Naive B cell (primary cell): ENCODE measurements around the gene TXNL1. TPM values are rescaled to one million over a fixed set of nuclear protein-coding genes. Genes with fewer than 3 reads are reported as not detected.

Experiments used
- ATAC-seq, 2 donors: fragments of 150-1000 bp; cut with Tn5 transposase; 2 replicates each; pipeline ENCODE4 v1.10.0; 2021; ENCODE audit warnings: low read depth in 2 of 2, mild to moderate bottlenecking in 2 of 2, moderate library complexity in 2 of 2
- DNase-seq: peaks from one replicate; pipeline ENCODE4 v3.0.0; 2022
- H3K27ac Mint-ChIP-seq, 6 donors: one replicate each; pipeline ENCODE4 v1.8.0; 2020 to 2022; ENCODE audit warnings: mild to moderate bottlenecking in 6 of 6, mixed read lengths in 6 of 6, moderate library complexity in 5 of 6, inconsistent platforms in 2 of 6
- H3K27me3 Mint-ChIP-seq, 3 donors: one replicate each; pipeline ENCODE4 v1.8.0; 2021 to 2022; ENCODE audit warnings: mixed read lengths in 3 of 3, mild to moderate bottlenecking in 1 of 3
- H3K36me3 Mint-ChIP-seq, 2 donors: one replicate each; pipeline ENCODE4 v1.8.0; 2020 to 2022; ENCODE audit warnings: mixed read lengths in 2 of 2, inconsistent platforms in 1 of 2, mild to moderate bottlenecking in 1 of 2
- H3K4me1 Mint-ChIP-seq, 3 donors: one replicate each; pipeline ENCODE4 v1.8.0; 2020 to 2022; ENCODE audit warnings: mixed read lengths in 3 of 3, inconsistent platforms in 1 of 3, mild to moderate bottlenecking in 1 of 3, moderate library complexity in 1 of 3
- H3K4me3 Mint-ChIP-seq, 8 donors: one replicate each; pipeline ENCODE4 v1.8.0; 2020 to 2022; ENCODE audit warnings: mild to moderate bottlenecking in 8 of 8, mixed read lengths in 8 of 8, moderate library complexity in 8 of 8, inconsistent platforms in 2 of 8
- H3K9me3 Mint-ChIP-seq, 7 donors: one replicate each; pipeline ENCODE4 v1.8.0; 2020 to 2022; ENCODE audit warnings: mixed read lengths in 7 of 7, mild to moderate bottlenecking in 5 of 7, inconsistent platforms in 2 of 7, moderate library complexity in 1 of 7
- polyA plus RNA-seq, 6 donors: library from polyadenylated mRNA; unstranded; fragments of 300-500 nt; fragmentation: Illumina TruSeq; gene quantifications; one replicate each; pipeline ENCODE4 v1.2.3, GENCODE V29; 2021; ENCODE audit warnings: low read depth in 6 of 6

Gene TXNL1
- 10 to 100 TPM; 47.8 to 75.9 (median 63.1) TPM for polyA plus RNA-seq

DNA sequence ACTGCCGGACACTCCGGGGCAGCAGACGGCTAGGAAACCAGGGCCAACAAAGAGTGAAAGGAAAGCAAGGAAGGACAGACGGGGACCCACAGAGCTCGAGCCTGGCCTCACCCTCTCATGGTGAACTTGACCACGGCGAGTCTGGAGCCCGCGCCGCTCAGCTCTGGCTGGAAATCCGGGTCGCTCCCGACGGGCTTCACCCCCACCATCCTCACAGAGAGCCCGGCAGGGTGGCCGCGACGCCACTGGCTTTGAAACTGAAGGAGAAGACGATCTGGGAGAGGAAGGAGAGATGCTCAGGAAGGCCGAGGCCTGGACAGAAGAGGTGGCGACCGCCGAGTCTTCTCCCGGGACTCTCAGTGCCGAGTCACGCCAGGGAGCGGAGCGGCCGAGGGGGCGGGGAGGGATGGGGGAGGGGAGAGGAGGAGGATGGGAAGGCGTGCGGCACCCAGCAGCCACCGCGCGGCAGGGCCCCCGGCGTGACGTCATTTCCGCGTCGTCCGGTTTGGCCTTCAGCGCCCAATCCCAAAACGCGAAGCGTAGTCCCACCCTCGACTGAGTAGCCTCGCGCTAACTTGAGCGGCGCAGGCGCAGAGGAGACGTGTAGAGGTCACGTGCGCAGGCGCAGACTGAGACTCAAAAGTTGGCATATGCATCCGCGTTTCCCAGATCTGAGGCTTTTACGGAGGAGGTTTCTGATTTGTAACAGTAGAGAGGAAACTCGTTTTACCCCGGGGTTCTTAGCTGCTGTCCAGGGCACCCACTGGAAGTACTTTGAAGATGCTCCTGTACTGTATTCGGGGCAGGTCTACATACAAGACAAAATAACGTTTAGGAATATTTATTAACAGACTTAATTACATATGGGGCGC, at the start of gene TXNL1:
TXNL1 (minus strand) TSS at position 361 of the 872 bp plus-strand sequence; CDS start at position 209, 152 bp downstream.
- peaks cover 10 to 14% of the 10 kb centered on the region in 2 donors for H3K36me3 Mint-ChIP-seq
- H3K27ac Mint-ChIP-seq = peak within 1 kb of the TSS; percentile 99 to 100 (median 99)
- no peaks in the 10 kb centered on the region for H3K27me3 Mint-ChIP-seq
- DNase-seq (peak; percentile 96), ATAC-seq (peak; percentile 97)
- peak within 1 kb of the TSS; percentile 92 to 100 (median 99) for H3K4me3 Mint-ChIP-seq
- H3K4me1 Mint-ChIP-seq = peaks cover 34 to 46% (median 46%) of the 10 kb centered on the region in 3 donors
- peaks cover 0 to 3% (median 1%) of the 10 kb centered on the region in 7 donors for H3K9me3 Mint-ChIP-seq

GRCh38 chr18:56684277-56684676, 45.9 kb upstream of the TXNL1 start:
- Mint-ChIP-seq H3K36me3 (peaks cover 7 to 11% of the 10 kb centered on the region in 2 donors), H3K4me1 (no peaks in the 10 kb centered on the region), H3K27me3 (no peaks in the 10 kb centered on the region), H3K4me3 (no peak overlapping the region), H3K27ac (no peak overlapping the region), H3K9me3 (no peaks in the 10 kb centered on the region)
- DNase-seq (no peak), ATAC-seq (no peak)

GRCh38 chr18:56678836-56679565, 40.6 kb upstream of the TXNL1 start:
- peaks cover 12 to 28% of the 10 kb centered on the region in 2 donors for H3K36me3 Mint-ChIP-seq
- H3K4me3 Mint-ChIP-seq = no peak overlapping the region
- H3K4me1 Mint-ChIP-seq = peaks cover 0 to 15% (median 0%) of the 10 kb centered on the region in 3 donors
- no peak overlapping the region for H3K27ac Mint-ChIP-seq
- H3K27me3 Mint-ChIP-seq = no peaks in the 10 kb centered on the region
- no peak for ATAC-seq
- no peak for DNase-seq
- H3K9me3 Mint-ChIP-seq = peaks cover 0 to 6% (median 3%) of the 10 kb centered on the region in 7 donors

- no peaks in the 10 kb centered on the region for H3K27me3 Mint-ChIP-seq
- no peak for ATAC-seq
- H3K9me3 Mint-ChIP-seq = peaks cover 0 to 6% (median 3%) of the 10 kb centered on the region in 7 donors
- H3K27ac Mint-ChIP-seq = peak overlapping the region in 1 of 6 donors; percentile 40
- H3K4me3 Mint-ChIP-seq = no peak overlapping the region
- peaks cover 0 to 16% (median under 1%) of the 10 kb centered on the region in 3 donors for H3K4me1 Mint-ChIP-seq
- DNase-seq = no peak
- H3K36me3 Mint-ChIP-seq = peaks cover 12 to 33% of the 10 kb centered on the region in 2 donors
Observed at GRCh38 chr18:56676639-56677038, 38.2 kb upstream of the TXNL1 start.

DNA sequence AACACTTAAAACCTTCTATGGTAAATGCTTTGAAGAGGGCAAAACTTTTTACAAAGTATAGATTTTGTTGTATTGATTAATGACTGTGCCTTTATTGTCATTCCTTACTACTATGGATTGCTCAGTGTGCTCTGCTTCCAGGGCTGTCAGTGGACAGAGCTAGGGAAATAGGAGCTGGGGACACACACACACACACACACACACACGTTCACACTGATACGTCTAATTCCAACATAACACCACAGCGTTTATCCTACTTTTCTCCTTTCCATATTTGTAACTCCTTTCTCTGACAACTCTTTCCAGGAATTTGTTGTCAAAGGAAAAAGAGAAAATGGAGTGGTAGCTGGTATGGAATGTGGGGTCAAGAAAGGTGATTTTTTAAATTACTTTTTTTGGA, 34.6 kb upstream of the TXNL1 start:
- H3K4me3 Mint-ChIP-seq = no peak overlapping the region
- no peak overlapping the region for H3K27ac Mint-ChIP-seq
- peaks cover 8 to 30% (median 14%) of the 10 kb centered on the region in 3 donors for H3K4me1 Mint-ChIP-seq
- H3K36me3 Mint-ChIP-seq = peaks cover 7 to 30% of the 10 kb centered on the region in 2 donors
- ATAC-seq = no peak
- H3K27me3 Mint-ChIP-seq = no peaks in the 10 kb centered on the region
- H3K9me3 Mint-ChIP-seq = peaks cover 0 to 6% (median 3%) of the 10 kb centered on the region in 7 donors
- no peak for DNase-seq

- peaks cover 12 to 30% (median 14%) of the 10 kb centered on the region in 3 donors for H3K4me1 Mint-ChIP-seq
- H3K36me3 Mint-ChIP-seq = peaks cover 1 to 24% of the 10 kb centered on the region in 2 donors
- H3K27me3 Mint-ChIP-seq = no peaks in the 10 kb centered on the region
- peaks cover 0 to under 1% (median 0%) of the 10 kb centered on the region in 7 donors for H3K9me3 Mint-ChIP-seq
- H3K4me3 Mint-ChIP-seq = no peak overlapping the region
- ATAC-seq = no peak
- no peak for DNase-seq
- no peak overlapping the region for H3K27ac Mint-ChIP-seq
Observed at GRCh38 chr18:56672391-56672790, 34.0 kb upstream of the TXNL1 start.

GRCh38 chr18:56662902-56663301, 24.5 kb upstream of the TXNL1 start:
- Mint-ChIP-seq H3K36me3 (peaks cover 8 to 13% of the 10 kb centered on the region in 2 donors), H3K4me1 (peaks cover 6 to 34% (median 19%) of the 10 kb centered on the region in 3 donors), H3K9me3 (no peaks in the 10 kb centered on the region), H3K4me3 (no peak overlapping the region), H3K27ac (peak overlapping the region in 1 of 6 donors; percentile 18), H3K27me3 (no peaks in the 10 kb centered on the region)
- DNase-seq = no peak
- no peak for ATAC-seq

GRCh38 chr18:56662502-56662901, 24.1 kb upstream of the TXNL1 start:
- Mint-ChIP-seq H3K9me3 (no peaks in the 10 kb centered on the region), H3K36me3 (peaks cover 8 to 13% of the 10 kb centered on the region in 2 donors), H3K4me1 (peaks cover 6 to 31% (median 19%) of the 10 kb centered on the region in 3 donors), H3K27ac (peak overlapping the region in 1 of 6 donors; percentile 18), H3K27me3 (no peaks in the 10 kb centered on the region), H3K4me3 (no peak overlapping the region)
- no peak for ATAC-seq
- no peak for DNase-seq

- H3K36me3 Mint-ChIP-seq = peaks cover 6 to 13% of the 10 kb centered on the region in 2 donors
- no peak overlapping the region for H3K27ac Mint-ChIP-seq
- H3K4me1 Mint-ChIP-seq = peaks cover 6 to 29% (median 14%) of the 10 kb centered on the region in 3 donors
- no peaks in the 10 kb centered on the region for H3K9me3 Mint-ChIP-seq
- no peak overlapping the region for H3K4me3 Mint-ChIP-seq
- no peak for DNase-seq
- no peaks in the 10 kb centered on the region for H3K27me3 Mint-ChIP-seq
- no peak for ATAC-seq
Observed at GRCh38 chr18:56662063-56662408, 23.6 kb upstream of the TXNL1 start.

- DNase-seq (no peak), ATAC-seq (no peak)
- H3K4me3 Mint-ChIP-seq = no peak overlapping the region
- H3K36me3 Mint-ChIP-seq = peaks cover 4 to 13% of the 10 kb centered on the region in 2 donors
- H3K27ac Mint-ChIP-seq = peak overlapping the region in 1 of 6 donors; percentile 13
- H3K27me3 Mint-ChIP-seq = no peaks in the 10 kb centered on the region
- H3K9me3 Mint-ChIP-seq = no peaks in the 10 kb centered on the region
- H3K4me1 Mint-ChIP-seq = peaks cover 6 to 27% (median 11%) of the 10 kb centered on the region in 3 donors
Observed at GRCh38 chr18:56661360-56662062, 23.1 kb upstream of the TXNL1 start.

GRCh38 chr18:56660655-56661054, 22.3 kb upstream of the TXNL1 start:
- Mint-ChIP-seq H3K4me1 (peaks cover 10 to 24% (median 12%) of the 10 kb centered on the region in 3 donors), H3K9me3 (no peaks in the 10 kb centered on the region)

GRCh38 chr18:56659111-56659510, 20.7 kb upstream of the TXNL1 start:
- H3K27me3 Mint-ChIP-seq = no peaks in the 10 kb centered on the region
- no peak overlapping the region for H3K27ac Mint-ChIP-seq
- ATAC-seq (no peak), DNase-seq (no peak)
- no peaks in the 10 kb centered on the region for H3K9me3 Mint-ChIP-seq
- no peak overlapping the region for H3K4me3 Mint-ChIP-seq
- H3K4me1 Mint-ChIP-seq = peaks cover 21 to 32% (median 26%) of the 10 kb centered on the region in 3 donors
- H3K36me3 Mint-ChIP-seq = peaks cover 4 to 13% of the 10 kb centered on the region in 2 donors

More at GRCh38 chr18:56660655-56661054, 22.3 kb upstream of the TXNL1 start:
- H3K36me3 Mint-ChIP-seq = peaks cover 4 to 13% of the 10 kb centered on the region in 2 donors
- H3K4me3 Mint-ChIP-seq = no peak overlapping the region
- ATAC-seq = no peak
- peak overlapping the region in 2 of 6 donors; percentile 16 to 70 for H3K27ac Mint-ChIP-seq
- no peak for DNase-seq
- H3K27me3 Mint-ChIP-seq = no peaks in the 10 kb centered on the region

- peaks cover 4 to 13% of the 10 kb centered on the region in 2 donors for H3K36me3 Mint-ChIP-seq
- H3K4me1 Mint-ChIP-seq = peaks cover 28 to 36% (median 32%) of the 10 kb centered on the region in 3 donors
- H3K9me3 Mint-ChIP-seq = no peaks in the 10 kb centered on the region
- H3K4me3 Mint-ChIP-seq = no peak overlapping the region
- ATAC-seq (no peak), DNase-seq (no peak)
- no peak overlapping the region for H3K27ac Mint-ChIP-seq
- no peaks in the 10 kb centered on the region for H3K27me3 Mint-ChIP-seq
Observed at GRCh38 chr18:56658261-56658660, 19.9 kb upstream of the TXNL1 start.
